H1 (cell line): Measurements from ENCODE around the gene KRCC1. TPM values are rescaled to one million over a fixed set of nuclear protein-coding genes. Genes with fewer than 3 reads are reported as not detected.

Source experiments
- ASH2L ChIP-seq: fragments of 200-600, 300-600 bp; sonication (generic); IDR thresholded peaks from one replicate; pipeline ENCODE4 v1.7.1; 2017; ENCODE audit warnings: low read length
- NANOG ChIP-seq: IDR thresholded peaks from 2 replicates; pipeline ENCODE4 v1.6.1; 2011; ENCODE audit warnings: low read length, low read depth, mild to moderate bottlenecking, inconsistent platforms; ENCODE audit not compliant: insufficient read depth, poor library complexity, severe bottlenecking
- polyA plus RNA-seq, 7 experiments: library from polyadenylated mRNA; depleted of rRNA in 3 of 7; stranded (reverse) in 5 of 7; unstranded in 2 of 7; fragments of >200 nt in 5 of 7; fragments of 200-250 nt in 2 of 7; gene quantifications; 1 replicate in 5 of 7; 2 replicates in 1 of 7; 4 replicates in 1 of 7; pipeline versions ENCODE4 v1.2.1 to v1.2.3, GENCODE V29; 2011 to 2013; ENCODE audit warnings: missing spikeins in 2 of 7, mixed read lengths in 2 of 7
- total RNA-seq: library from RNA; stranded (reverse); fragmentation: NEBNext Ultra II Directional; extraction: Animal tissue kit (Norgen Biotek cat#: 25700); gene quantifications from 2 replicates; pipeline ENCODE4 v1.2.1, GENCODE V29; 2021

The KRCC1 gene
- total and polyA plus RNA-seq, 2 of the 8 experiments (the other 6 are each of a cell fraction or from before 2014, with no cell fraction given), result 5.1 to 8.5 TPM

GRCh38 chr2:88085602-88086001 lies 30.0 kb upstream of the KRCC1 start (continued):
- TF ChIP-seq NANOG (no peak), ASH2L (no peak)
